Gastroesophageal sphincter (tissue), 4 donors: Measurements from ENCODE around the gene MEX3A. TPM values are rescaled to one million over a fixed set of nuclear protein-coding genes. Genes with fewer than 3 reads are reported as not detected.

Experiments
- ATAC-seq: fragments of 150-250 bp; one replicate; pipeline ENCODE4 v1.9.1; 2016; ENCODE audit warnings: mild to moderate bottlenecking, moderate library complexity
- H3K27ac ChIP-seq, 4 donors: fragments of 200-600 bp; sonication (generic) in 3 of 4; 1 replicate in 3 of 4; 2 replicates in 1 of 4; pipeline ENCODE4 v1.5.1; 2016 to 2019
- H3K27me3 ChIP-seq: fragments of 200-600 bp; sonication (generic); one replicate; pipeline ENCODE4 v1.5.1; 2019
- H3K36me3 ChIP-seq, 2 donors: fragments of 200-600 bp; sonication (generic); one replicate each; pipeline ENCODE4 v1.5.1; 2019; ENCODE audit warnings: control low read depth in 1 of 2
- H3K4me1 ChIP-seq, 3 donors: fragments of 200-600 bp; sonication (generic); 1 replicate in 2 of 3; 2 replicates in 1 of 3; pipeline ENCODE4 v1.5.1; 2016 to 2019; ENCODE audit warnings: control low read depth in 2 of 3
- H3K4me3 ChIP-seq, 2 donors: fragments of 200-600 bp; sonication (generic); one replicate each; pipeline ENCODE4 v1.5.1; 2019; ENCODE audit warnings: mild to moderate bottlenecking in 1 of 2, moderate library complexity in 1 of 2
- H3K9me3 ChIP-seq, 3 donors: fragments of 200-600 bp; sonication (generic); one replicate each; pipeline ENCODE4 v1.5.1; 2017 to 2019; ENCODE audit warnings: control low read depth in 2 of 3
- CTCF ChIP-seq, 4 experiments: fragments of 200-600 bp in 2 of 4; fragments of 450-650 bp in 2 of 4; sonication (generic) in 1 of 4; IDR thresholded peaks; one replicate each; pipeline ENCODE4 v1.5.1; 2017 to 2019; ENCODE audit warnings: antibody characterized with exemption in 4 of 4, mild to moderate bottlenecking in 2 of 4, moderate library complexity in 2 of 4
- EP300 ChIP-seq: sonication (generic); formaldehyde crosslinking; IDR thresholded peaks from one replicate; pipeline ENCODE4 v1.6.1; 2017; ENCODE audit warnings: antibody characterized with exemption, mild to moderate bottlenecking
- POLR2A ChIP-seq, 2 donors: fragments of 450-650 bp; IDR thresholded peaks; one replicate each; pipeline ENCODE4 v1.6.1; 2017; ENCODE audit warnings: antibody characterized with exemption in 2 of 2, mild to moderate bottlenecking in 2 of 2, moderate library complexity in 1 of 2
- POLR2AphosphoS5 ChIP-seq: sonication (generic); formaldehyde crosslinking; IDR thresholded peaks from one replicate; pipeline ENCODE4 v1.6.1; 2017; ENCODE audit warnings: antibody characterized with exemption
- WGBS, 2 donors: methylation state at CpG; one replicate each; pipeline ENCODE4 v1.1.5; 2018; ENCODE audit warnings: low coverage in 1 of 2; 5-methylcytosine and 5-hydroxymethylcytosine counted together
- total RNA-seq, 4 donors: library from RNA; depleted of rRNA; stranded (reverse); fragments of >200 nt; gene quantifications; one replicate each; pipeline ENCODE4 v1.1.0, GENCODE V29; 2016

The MEX3A gene
- total RNA-seq, 4 donors from 2014 or later = under 0.01 to 0.78 (median 0.52) TPM

- Histone ChIP-seq H3K36me3 (peaks cover 0 to 5% of the 10 kb centered on the region in 2 donors), H3K27ac (peak overlapping the region; percentile 94 to 100 (median 100)), H3K27me3 (no peaks in the 10 kb centered on the region), H3K9me3 (no peaks in the 10 kb centered on the region), H3K4me1 (peaks cover 0 to 78% (median 43%) of the 10 kb centered on the region in 3 donors), H3K4me3 (peak overlapping the region; percentile 90 to 93)
- ATAC-seq = no peak
- WGBS, 2 donors = 0% methylated on average over 9 of the region's 19 CpGs
- no peak for TF ChIP-seq EP300
- peak; percentile 72 for TF ChIP-seq POLR2AphosphoS5
- TF ChIP-seq POLR2A (IDR thresholded peaks at IDR 0.05) = peak; percentile 29 to 47
- TF ChIP-seq CTCF (IDR thresholded peaks at IDR 0.05) = no peak
Measured at GRCh38 chr1:156115514-156116374, 33.5 kb upstream of the MEX3A start.

- no peak for ATAC-seq
- peak overlapping the region; percentile 90 to 93 for H3K4me3 ChIP-seq
- TF ChIP-seq POLR2A (IDR thresholded peaks at IDR 0.05) = no peak
- no peak for TF ChIP-seq CTCF (IDR thresholded peaks at IDR 0.05)
- no peak for TF ChIP-seq POLR2AphosphoS5
- no peak for TF ChIP-seq EP300
- no peaks in the 10 kb centered on the region for H3K9me3 ChIP-seq
- 0 to 8% methylated on average over 2 to 11 of the region's 49 CpGs for WGBS, 2 donors
- no peaks in the 10 kb centered on the region for H3K27me3 ChIP-seq
- H3K4me1 ChIP-seq = peaks cover 0 to 70% (median 35%) of the 10 kb centered on the region in 3 donors
- no peaks in the 10 kb centered on the region for H3K36me3 ChIP-seq
- peak overlapping the region; percentile 94 to 100 (median 100) for H3K27ac ChIP-seq
Measured at GRCh38 chr1:156114919-156115513, 32.8 kb upstream of the MEX3A start.

- H3K27me3 ChIP-seq = no peaks in the 10 kb centered on the region
- H3K27ac ChIP-seq = peak within 1 kb of the TSS; percentile 94 to 100 (median 100)
- no CpG with 5 or more reads among the region's 37 CpGs for WGBS, 2 donors
- peaks cover 0 to 64% (median 28%) of the 10 kb centered on the region in 3 donors for H3K4me1 ChIP-seq
- ATAC-seq = peak; percentile 90
- H3K9me3 ChIP-seq = no peaks in the 10 kb centered on the region
- peak within 1 kb of the TSS; percentile 90 to 93 for H3K4me3 ChIP-seq
- no peaks in the 10 kb centered on the region for H3K36me3 ChIP-seq
- TF ChIP-seq POLR2A (IDR thresholded peaks at IDR 0.05) = peak; percentile 98
- no peak for TF ChIP-seq CTCF (IDR thresholded peaks at IDR 0.05)
- TF ChIP-seq EP300 = no peak
- TF ChIP-seq POLR2AphosphoS5 = peak; percentile 99
Measured at GRCh38 chr1:156114101-156114918, 32.0 kb upstream of the MEX3A start, which contains the start of gene LMNA. TSS of gene LMNA (plus strand) at chr1:156114711. CDS start at chr1:156114919, 208 bp downstream.

- Histone ChIP-seq H3K27ac (peak overlapping the region; percentile 94 to 100 (median 100)), H3K4me3 (peak overlapping the region in 1 of 2 donors; percentile 93), H3K36me3 (no peaks in the 10 kb centered on the region), H3K27me3 (no peaks in the 10 kb centered on the region), H3K4me1 (peaks cover 0 to 61% (median 19%) of the 10 kb centered on the region in 3 donors), H3K9me3 (no peaks in the 10 kb centered on the region)
- WGBS, 2 donors = 0 to 30% methylated on average over 1 to 4 of the region's 4 CpGs
- ATAC-seq = no peak
- TF ChIP-seq CTCF (IDR thresholded peaks at IDR 0.05) (no peak), POLR2A (IDR thresholded peaks at IDR 0.05) (no peak), EP300 (no peak), POLR2AphosphoS5 (no peak)
Measured at GRCh38 chr1:156113282-156113950, 31.2 kb upstream of the MEX3A start.
